ENCODE data around the gene TBXAS1. TPM values are rescaled to one million over a fixed set of nuclear protein-coding genes. Genes with fewer than 3 reads are reported as not detected.

TBXAS1 gene
- total and polyA plus RNA-seq, 2 of the 8 experiments (the other 6 are each of a cell fraction or from before 2014, with no cell fraction given): 0.86 to 2.1 TPM

DNA sequence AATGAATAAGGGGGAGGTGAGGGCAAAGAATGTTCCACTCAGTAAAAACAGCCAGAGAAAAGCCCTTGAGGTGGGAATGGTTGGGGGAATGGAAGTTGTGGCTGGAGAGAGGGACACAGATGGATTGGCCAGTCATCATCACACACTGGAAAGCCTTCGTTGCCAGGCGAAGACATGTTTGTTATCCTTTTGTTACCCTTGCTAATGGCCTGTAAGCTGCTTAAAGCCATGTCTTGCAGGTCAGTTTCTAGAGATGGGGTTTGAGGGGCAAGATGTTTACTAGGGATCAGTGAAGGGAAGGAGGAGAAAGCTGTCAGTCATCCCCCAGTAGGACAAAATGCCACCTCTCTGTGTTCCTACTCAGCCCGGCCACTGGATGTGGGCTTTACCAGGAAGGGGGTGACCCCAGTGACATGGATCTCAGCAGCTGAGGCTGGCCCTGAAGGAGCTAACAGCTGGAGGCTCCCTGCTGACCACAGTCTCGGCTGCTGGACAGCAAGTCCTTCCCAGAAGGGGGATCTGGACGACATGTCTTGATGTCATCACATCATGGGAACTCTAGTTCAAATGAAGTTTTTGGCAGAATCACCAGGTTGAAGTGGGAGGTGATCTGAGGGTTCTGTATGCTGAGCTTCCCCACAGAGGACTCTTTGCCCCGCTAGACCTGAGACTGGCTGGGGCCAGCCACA lies 66.2 kb downstream of the TBXAS1 start:
- Histone ChIP-seq H3K4ac (replicated peaks; ENCODE audit: insufficient read length, low read depth, low read length) (no peak overlapping the region), H3K36me3 (ENCODE audit: control insufficient read depth in 2 of 4, insufficient read depth in 4 of 4, low read length in 3 of 4) (no peaks in the 10 kb centered on the region), H2BK20ac (ENCODE audit: low read length) (no peak overlapping the region), H2AK5ac (ENCODE audit: low read depth, low read length) (no peak overlapping the region), H3K18ac (ENCODE audit: extremely low read depth, low read length) (no peak overlapping the region), H3K14ac (ENCODE audit: insufficient read length) (no peak overlapping the region), H4K8ac (ENCODE audit: extremely low read depth, insufficient read depth, low read length) (no peak overlapping the region), H2BK12ac (ENCODE audit: low read depth, low read length) (no peak overlapping the region), H2BK120ac (replicated peaks; ENCODE audit: low read depth, low read length) (no peak overlapping the region), H3K79me2 (ENCODE audit: control insufficient read depth in 1 of 2, insufficient read depth in 2 of 2, low read length in 2 of 2) (no peaks in the 10 kb centered on the region), H4K20me1 (replicated peaks in 1 of 2; ENCODE audit: control insufficient read depth in 1 of 2, insufficient read depth in 2 of 2, low read length in 2 of 2) (no peaks in the 10 kb centered on the region), H3K23ac (ENCODE audit: insufficient read length) (no peak overlapping the region), H4K91ac (replicated peaks; ENCODE audit: insufficient read length, low read length) (no peak overlapping the region), H2BK5ac (ENCODE audit: low read depth, low read length) (no peak overlapping the region), H4K5ac (ENCODE audit: insufficient read length, low read depth, low read length) (no peak overlapping the region), H3K79me1 (ENCODE audit: low read depth, low read length) (no peaks in the 10 kb centered on the region), H3K4me2 (ENCODE audit: insufficient read depth in 1 of 2, low read depth in 2 of 2, low read length in 2 of 2) (no peak overlapping the region), H3K4me3 (ENCODE audit: extremely low read depth in 1 of 4, insufficient read depth in 2 of 4, low read depth in 3 of 4, low read length in 4 of 4) (no peak overlapping the region), H3K27ac (ENCODE audit: low read depth, low read length) (no peak overlapping the region), H3K4me1 (replicated peaks in 1 of 4; ENCODE audit: control insufficient read depth in 3 of 4, insufficient read depth in 4 of 4, low read length in 3 of 4) (no peaks in the 10 kb centered on the region), H3K56ac (replicated peaks; ENCODE audit: insufficient read length, low read depth, low read length) (no peak overlapping the region), H3K9me3 (ENCODE audit: insufficient read depth in 2 of 2, low read depth in 1 of 2, low read length in 1 of 2) (no peaks in the 10 kb centered on the region), H3K27me3 (replicated peaks in 1 of 4; ENCODE audit: control insufficient read depth in 3 of 4, extremely low read depth in 1 of 4, insufficient read depth in 3 of 4, low read length in 3 of 4) (no peaks in the 10 kb centered on the region), H2BK15ac (ENCODE audit: low read length) (no peak overlapping the region), H2AFZ (ENCODE audit: low read length) (no peak overlapping the region), H3K23me2 (ENCODE audit: low read depth, low read length) (0 out of 2 replicates have a peak, but pooled peaks cover 2% of the 10 kb centered on the region), H3K9ac (replicated peaks in 1 of 4; ENCODE audit: extremely low read depth in 1 of 4, low read depth in 3 of 4, low read length in 3 of 4) (no peak overlapping the region)
- no peak for TF ChIP-seq BCL11A (IDR thresholded peaks at IDR 0.05; ENCODE audit: low read depth in 2 of 2, low read length in 2 of 2)
- no peak for TF ChIP-seq TCF12 (IDR thresholded peaks at IDR 0.05; ENCODE audit: low read depth, low read length)
- no peak for TF ChIP-seq CREB1 (IDR thresholded peaks at IDR 0.05)
- no peak for TF ChIP-seq POLR2A (IDR thresholded peaks at IDR 0.05; ENCODE audit: control extremely low read depth in 1 of 2, low read depth in 2 of 2, low read length in 2 of 2)
- TF ChIP-seq SRF (IDR thresholded peaks at IDR 0.05; ENCODE audit: low read depth, low read length): no peak
- TF ChIP-seq, protein P1, sequence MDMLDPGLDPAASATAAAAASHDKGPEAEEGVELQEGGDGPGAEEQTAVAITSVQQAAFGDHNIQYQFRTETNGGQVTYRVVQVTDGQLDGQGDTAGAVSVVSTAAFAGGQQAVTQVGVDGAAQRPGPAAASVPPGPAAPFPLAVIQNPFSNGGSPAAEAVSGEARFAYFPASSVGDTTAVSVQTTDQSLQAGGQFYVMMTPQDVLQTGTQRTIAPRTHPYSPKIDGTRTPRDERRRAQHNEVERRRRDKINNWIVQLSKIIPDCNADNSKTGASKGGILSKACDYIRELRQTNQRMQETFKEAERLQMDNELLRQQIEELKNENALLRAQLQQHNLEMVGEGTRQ (IDR thresholded peaks at IDR 0.05; ENCODE audit: low read length): no peak
- no peak for TF ChIP-seq SIN3A (conservative IDR thresholded peaks at IDR 0.05 in 1 of 2, IDR thresholded peaks at IDR 0.05 in 1 of 2; ENCODE audit: low read depth in 1 of 2, low read length in 2 of 2)
- TF ChIP-seq EZH2 (IDR thresholded peaks at IDR 0.05; ENCODE audit: low read depth, low read length, severe bottlenecking): no peak
- no peak for TF ChIP-seq GABPA (IDR thresholded peaks at IDR 0.05; ENCODE audit: borderline replicate concordance, insufficient read depth, low read length)
- ChIA-PET POLR2A (ENCODE audit: partially characterized antibody) (no interaction called here), CTCF (ENCODE audit: partially characterized antibody) (interaction anchor here (1.0 kb wide), 1 partner anchor 18 kb away, joined by 3 read pairs; no protein-coding TSS in a partner anchor)
- DNase-seq (ENCODE audit: low read depth in 1 of 2, low spot score in 2 of 2) (no peak), FAIRE-seq (no peak)
- WGBS, 2 experiments (ENCODE audit: extremely low coverage in 1 of 2, insufficient coverage in 1 of 2, insufficient read length in 1 of 2, insufficient replicate concordance in 2 of 2, low coverage in 1 of 2, low lambda C conversion rate in 2 of 2, missing lambda C conversion rate in 1 of 2): 86% methylated on average over 6 of the region's 6 CpGs; no CpG with 5 or more reads in 1 of the 2 experiments

All from H1 (cell line).